ENCODE measurements around the gene PCDHGA4. TPM values are rescaled to one million over a fixed set of nuclear protein-coding genes. Genes with fewer than 3 reads are reported as not detected.
A peak's percentile ranks its signal among the peaks of the same experiment; 100 is the strongest.
"Not testable (repeated sequence)": the region's sequence is repeated elsewhere in the genome, so short reads cannot be mapped to it uniquely, and the experiment has no call there.

PCDHGA4 gene
- total RNA-seq, 1 experiment from 2014 or later = 0.26 TPM

DNA sequence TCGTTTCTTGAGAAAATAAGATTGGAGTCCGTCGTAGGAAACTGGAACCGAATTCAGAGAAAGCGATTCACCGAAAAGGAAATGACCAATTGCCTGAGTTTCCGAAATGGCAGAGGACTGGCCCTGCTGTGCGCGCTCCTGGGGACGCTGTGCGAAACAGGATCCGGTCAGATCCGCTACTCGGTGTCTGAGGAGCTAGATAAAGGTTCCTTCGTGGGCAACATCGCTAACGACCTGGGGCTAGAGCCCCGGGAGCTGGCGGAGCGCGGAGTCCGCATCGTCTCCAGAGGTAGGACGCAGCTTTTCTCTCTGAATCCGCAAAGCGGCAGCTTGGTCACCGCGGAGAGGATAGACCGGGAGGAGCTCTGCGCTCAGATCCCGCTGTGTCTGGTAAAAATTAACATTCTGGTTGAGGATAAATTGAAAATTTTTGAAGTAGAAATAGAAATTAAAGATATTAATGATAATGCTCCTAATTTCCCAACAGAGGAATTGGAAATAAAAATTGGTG lies 10.8 kb upstream of the PCDHGA4 start:
- TF ChIP-seq CTCF (IDR thresholded peaks at IDR 0.05; ENCODE audit: unreplicated experiment) = no peak
- no TSS peak for BruUV-seq (replicated peaks)

GRCh38 chr5:141345327-141345726 lies 9.5 kb upstream of the PCDHGA4 start:
- no peak for DNase-seq (ENCODE audit: unreplicated experiment)
- no peaks in the 10 kb centered on the region for H3K36me3 Mint-ChIP-seq (ENCODE audit: insufficient read depth, unreplicated experiment)
- POLR2A ChIA-PET = no interaction called here
- no peaks in the 10 kb centered on the region for H3K4me1 Mint-ChIP-seq (ENCODE audit: insufficient read depth, unreplicated experiment)
- intact Hi-C loops (cut with micrococcal nuclease) = no loop called here
- H3K4me3 Mint-ChIP-seq (ENCODE audit: unreplicated experiment) = no peak overlapping the region
- CTCF ChIA-PET = no interaction called here
- no peaks in the 10 kb centered on the region for H3K27me3 Mint-ChIP-seq (ENCODE audit: insufficient read depth, unreplicated experiment)
- TF ChIP-seq CTCF (IDR thresholded peaks at IDR 0.05; ENCODE audit: unreplicated experiment) = no peak
- H3K27ac Mint-ChIP-seq (ENCODE audit: low read depth, unreplicated experiment) = no peak overlapping the region
- peaks cover 54% of the 10 kb centered on the region for H3K9me3 Mint-ChIP-seq (ENCODE audit: unreplicated experiment)
- no TSS peak for BruUV-seq (replicated peaks)

More for the DNA sequence above, 10.8 kb upstream of the PCDHGA4 start:
- POLR2A ChIA-PET = no interaction called here
- Mint-ChIP-seq H3K36me3 (ENCODE audit: insufficient read depth, unreplicated experiment) (no peaks in the 10 kb centered on the region), H3K4me3 (ENCODE audit: unreplicated experiment) (no peak overlapping the region), H3K4me1 (ENCODE audit: insufficient read depth, unreplicated experiment) (no peaks in the 10 kb centered on the region), H3K27me3 (ENCODE audit: insufficient read depth, unreplicated experiment) (no peaks in the 10 kb centered on the region), H3K9me3 (ENCODE audit: unreplicated experiment) (peaks cover 55% of the 10 kb centered on the region), H3K27ac (ENCODE audit: low read depth, unreplicated experiment) (no peak overlapping the region)
- CTCF ChIA-PET = interaction anchor here (1.2 to 2.2 kb wide), 4 partner anchors 12 to 220 kb away, joined by 3 to 8 read pairs (median 4); partner anchors contain the start of gene PCDHGA4
- no peak for DNase-seq (ENCODE audit: unreplicated experiment)
- intact Hi-C loops (cut with micrococcal nuclease) = no loop called here

DNA sequence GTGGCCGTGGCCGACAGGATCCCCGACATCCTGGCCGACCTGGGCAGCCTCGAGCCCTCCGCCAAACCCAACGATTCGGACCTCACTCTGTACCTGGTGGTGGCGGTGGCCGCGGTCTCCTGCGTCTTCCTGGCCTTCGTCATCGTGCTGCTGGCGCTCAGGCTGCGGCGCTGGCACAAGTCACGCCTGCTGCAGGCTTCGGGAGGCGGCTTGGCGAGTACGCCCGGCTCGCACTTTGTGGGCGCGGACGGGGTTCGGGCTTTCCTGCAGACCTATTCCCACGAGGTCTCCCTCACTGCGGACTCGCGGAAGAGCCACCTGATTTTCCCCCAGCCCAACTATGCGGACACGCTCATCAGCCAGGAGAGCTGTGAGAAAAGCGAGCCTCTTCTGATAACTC lies 8.8 kb upstream of the PCDHGA4 start:
- H3K4me3 Mint-ChIP-seq (ENCODE audit: unreplicated experiment); BruUV-seq (replicated peaks); intact Hi-C loops (cut with micrococcal nuclease); POLR2A ChIA-PET; H3K27me3 Mint-ChIP-seq (ENCODE audit: insufficient read depth, unreplicated experiment); H3K4me1 Mint-ChIP-seq (ENCODE audit: insufficient read depth, unreplicated experiment); H3K36me3 Mint-ChIP-seq (ENCODE audit: insufficient read depth, unreplicated experiment); DNase-seq (ENCODE audit: unreplicated experiment); H3K27ac Mint-ChIP-seq (ENCODE audit: low read depth, unreplicated experiment): not testable (repeated sequence)
- peaks cover 53% of the 10 kb centered on the region for H3K9me3 Mint-ChIP-seq (ENCODE audit: unreplicated experiment)
- CTCF ChIA-PET = interaction anchor here (3.2 kb wide), 1 partner anchor 26 kb away, joined by 17 read pairs; the partner anchor contains the start of gene TAF7

- peaks cover 33% of the 10 kb centered on the region for H3K9me3 Mint-ChIP-seq (ENCODE audit: unreplicated experiment)
- no peaks in the 10 kb centered on the region for H3K36me3 Mint-ChIP-seq (ENCODE audit: insufficient read depth, unreplicated experiment)
- H3K4me1 Mint-ChIP-seq (ENCODE audit: insufficient read depth, unreplicated experiment) = no peaks in the 10 kb centered on the region
- POLR2A ChIA-PET = no interaction called here
- H3K27ac Mint-ChIP-seq (ENCODE audit: low read depth, unreplicated experiment) = no peak within 1 kb of the TSS
- CTCF ChIA-PET = interaction anchor here (0.6 to 1.7 kb wide), 7 partner anchors 12 to 214 kb away, joined by 3 to 6 read pairs (median 3); partner anchors contain the start of gene PCDHGA2
- TF ChIP-seq CTCF (IDR thresholded peaks at IDR 0.05; ENCODE audit: unreplicated experiment) = peak; percentile 29
- H3K4me3 Mint-ChIP-seq (ENCODE audit: unreplicated experiment) = peak within 1 kb of the TSS; percentile 30
- peak; percentile 58 for DNase-seq (ENCODE audit: unreplicated experiment)
- no TSS peak for BruUV-seq (replicated peaks)
- intact Hi-C loops (cut with micrococcal nuclease) = no loop called here
- H3K27me3 Mint-ChIP-seq (ENCODE audit: insufficient read depth, unreplicated experiment) = no peaks in the 10 kb centered on the region
Observed at GRCh38 chr5:141349917-141350619, 4.8 kb upstream of the PCDHGA4 start, which contains the start of gene PCDHGB1. Gene PCDHGB1, plus strand, starts transcription at chr5:141350099. Its CDS starts 162 bp downstream, at chr5:141350261.

Data from MCF 10A (cell line).